ENCODE measurements around the gene CCDC71. TPM values are rescaled to one million over a fixed set of nuclear protein-coding genes. Genes with fewer than 3 reads are reported as not detected.

Gene CCDC71
- total RNA-seq, 2 experiments from 2014 or later, result 19.9 to 20.9 TPM

- no peak overlapping the region for H3K27ac Mint-ChIP-seq
- H3K4me1 Mint-ChIP-seq, result no peaks in the 10 kb centered on the region
- POLR2A ChIA-PET, result interaction anchor here (0.8 kb wide), 1 partner anchor 14 kb away, joined by 3 read pairs; the partner anchor contains the start of gene USP19
- CTCF ChIA-PET, result interaction anchor here (0.6 to 1.3 kb wide), 2 partner anchors 14 to 315 kb away, joined by 3 read pairs; partner anchors contain the start of gene USP19
- H3K4me3 Mint-ChIP-seq, result no peak overlapping the region
- H3K36me3 Mint-ChIP-seq (ENCODE audit: low read depth), result no peaks in the 10 kb centered on the region
- DNase-seq, result no peak
- peaks cover 8% of the 10 kb centered on the region for H3K27me3 Mint-ChIP-seq
- H3K9me3 Mint-ChIP-seq, result no peaks in the 10 kb centered on the region
Measured at GRCh38 chr3:49134471-49135265, 31.5 kb downstream of the CCDC71 start.

GRCh38 chr3:49133226-49133951 is 32.7 kb downstream of the CCDC71 start:
- H3K4me3 Mint-ChIP-seq, result no peak overlapping the region
- no peaks in the 10 kb centered on the region for H3K4me1 Mint-ChIP-seq
- no peaks in the 10 kb centered on the region for H3K36me3 Mint-ChIP-seq (ENCODE audit: low read depth)
- ChIA-PET POLR2A (interaction anchor here (2.5 kb wide), 1 partner anchor 40 kb away, joined by 10 read pairs; the partner anchor contains the start of gene QRICH1), CTCF (interaction anchor here (0.6 to 1.3 kb wide), 2 partner anchors 13 to 279 kb away, joined by 3 read pairs; partner anchors contain the start of gene USP19)
- H3K27ac Mint-ChIP-seq, result no peak overlapping the region
- H3K27me3 Mint-ChIP-seq, result peaks cover 8% of the 10 kb centered on the region
- no peaks in the 10 kb centered on the region for H3K9me3 Mint-ChIP-seq
- DNase-seq, result no peak

GRCh38 chr3:49132437-49133225 is 33.5 kb downstream of the CCDC71 start, which contains the start of gene LAMB2:
Gene LAMB2, minus strand, starts transcription at chr3:49133050. Its CDS starts 183 bp downstream, at chr3:49132867.
- CTCF ChIA-PET, result no interaction called here
- POLR2A ChIA-PET, result interaction anchor here (2.0 to 2.5 kb wide), 2 partner anchors 12 to 39 kb away, joined by 6 to 10 read pairs; partner anchors contain the start of genes QRICH1 and USP19
- Mint-ChIP-seq H3K27me3 (peaks cover 8% of the 10 kb centered on the region), H3K36me3 (ENCODE audit: low read depth) (no peaks in the 10 kb centered on the region), H3K4me3 (no peak within 1 kb of the TSS), H3K27ac (no peak within 1 kb of the TSS), H3K9me3 (no peaks in the 10 kb centered on the region), H3K4me1 (no peaks in the 10 kb centered on the region)
- no peak for DNase-seq

GRCh38 chr3:49132073-49132436 is 34.1 kb downstream of the CCDC71 start:
- no peak overlapping the region for H3K27ac Mint-ChIP-seq
- H3K9me3 Mint-ChIP-seq, result no peaks in the 10 kb centered on the region
- no peak for DNase-seq
- H3K27me3 Mint-ChIP-seq, result peaks cover 5% of the 10 kb centered on the region
- ChIA-PET POLR2A (interaction anchor here (2.0 to 2.5 kb wide), 2 partner anchors 11 to 39 kb away, joined by 6 to 10 read pairs; partner anchors contain the start of genes QRICH1 and USP19), CTCF (no interaction called here)
- no peaks in the 10 kb centered on the region for H3K4me1 Mint-ChIP-seq
- H3K4me3 Mint-ChIP-seq, result no peak overlapping the region
- H3K36me3 Mint-ChIP-seq (ENCODE audit: low read depth), result no peaks in the 10 kb centered on the region

- H3K27ac Mint-ChIP-seq, result no peak overlapping the region
- H3K4me3 Mint-ChIP-seq, result no peak overlapping the region
- peaks cover 5% of the 10 kb centered on the region for H3K27me3 Mint-ChIP-seq
- ChIA-PET CTCF (no interaction called here), POLR2A (interaction anchor here (2.0 to 2.5 kb wide), 2 partner anchors 11 to 38 kb away, joined by 6 to 10 read pairs; partner anchors contain the start of genes QRICH1 and USP19)
- H3K4me1 Mint-ChIP-seq, result no peaks in the 10 kb centered on the region
- no peak for DNase-seq
- H3K36me3 Mint-ChIP-seq (ENCODE audit: low read depth), result no peaks in the 10 kb centered on the region
- H3K9me3 Mint-ChIP-seq, result no peaks in the 10 kb centered on the region
Measured at GRCh38 chr3:49131576-49131975, 34.6 kb downstream of the CCDC71 start.

GRCh38 chr3:49131040-49131439 is 35.1 kb downstream of the CCDC71 start:
- POLR2A ChIA-PET, result interaction anchor here (2.0 kb wide), 1 partner anchor 10 kb away, joined by 6 read pairs; the partner anchor contains the start of gene USP19
- CTCF ChIA-PET, result no interaction called here
- peaks cover 5% of the 10 kb centered on the region for H3K27me3 Mint-ChIP-seq
- H3K4me3 Mint-ChIP-seq, result no peak overlapping the region
- DNase-seq, result no peak
- H3K9me3 Mint-ChIP-seq, result no peaks in the 10 kb centered on the region
- no peak overlapping the region for H3K27ac Mint-ChIP-seq
- no peaks in the 10 kb centered on the region for H3K36me3 Mint-ChIP-seq (ENCODE audit: low read depth)
- no peaks in the 10 kb centered on the region for H3K4me1 Mint-ChIP-seq

- Mint-ChIP-seq H3K4me3 (no peak overlapping the region), H3K36me3 (ENCODE audit: low read depth) (no peaks in the 10 kb centered on the region), H3K9me3 (no peaks in the 10 kb centered on the region), H3K27me3 (no peaks in the 10 kb centered on the region), H3K4me1 (peaks cover 12% of the 10 kb centered on the region), H3K27ac (no peak overlapping the region)
- no peak for DNase-seq
- POLR2A ChIA-PET, result no interaction called here
- CTCF ChIA-PET, result interaction anchor here (1.6 kb wide), 1 partner anchor 31 kb away, joined by 3 read pairs; the partner anchor contains the start of gene QRICH1
Measured at GRCh38 chr3:49124991-49125670, 41.0 kb downstream of the CCDC71 start.

GRCh38 chr3:49124203-49124602 is 41.9 kb downstream of the CCDC71 start:
- Mint-ChIP-seq H3K36me3 (ENCODE audit: low read depth) (peaks cover 5% of the 10 kb centered on the region), H3K9me3 (no peaks in the 10 kb centered on the region), H3K4me1 (peaks cover 19% of the 10 kb centered on the region), H3K4me3 (no peak overlapping the region), H3K27ac (no peak overlapping the region), H3K27me3 (no peaks in the 10 kb centered on the region)
- ChIA-PET CTCF (interaction anchor here (1.6 kb wide), 1 partner anchor 31 kb away, joined by 3 read pairs; the partner anchor contains the start of gene QRICH1), POLR2A (no interaction called here)
- DNase-seq, result no peak

- H3K27me3 Mint-ChIP-seq, result no peaks in the 10 kb centered on the region
- H3K36me3 Mint-ChIP-seq (ENCODE audit: low read depth), result peaks cover 10% of the 10 kb centered on the region
- H3K4me1 Mint-ChIP-seq, result peaks cover 22% of the 10 kb centered on the region
- no peaks in the 10 kb centered on the region for H3K9me3 Mint-ChIP-seq
- DNase-seq, result no peak
- no peak overlapping the region for H3K4me3 Mint-ChIP-seq
- ChIA-PET POLR2A (no interaction called here), CTCF (no interaction called here)
- no peak overlapping the region for H3K27ac Mint-ChIP-seq
Measured at GRCh38 chr3:49123687-49124086, 42.4 kb downstream of the CCDC71 start.

- DNase-seq, result no peak
- Mint-ChIP-seq H3K9me3 (no peaks in the 10 kb centered on the region), H3K27ac (no peak overlapping the region), H3K4me1 (peaks cover 22% of the 10 kb centered on the region), H3K27me3 (no peaks in the 10 kb centered on the region), H3K36me3 (ENCODE audit: low read depth) (peaks cover 11% of the 10 kb centered on the region), H3K4me3 (no peak overlapping the region)
- POLR2A ChIA-PET, result interaction anchor here (4.4 kb wide), 1 partner anchor 29 kb away, joined by 75 read pairs; the partner anchor contains the start of gene QRICH1
- CTCF ChIA-PET, result no interaction called here
Measured at GRCh38 chr3:49122886-49123545, 43.1 kb downstream of the CCDC71 start.

GRCh38 chr3:49122451-49122850 is 43.7 kb downstream of the CCDC71 start:
- POLR2A ChIA-PET, result interaction anchor here (4.4 kb wide), 1 partner anchor 28 kb away, joined by 75 read pairs; the partner anchor contains the start of gene QRICH1

More at GRCh38 chr3:49122451-49122850, 43.7 kb downstream of the CCDC71 start:
- Mint-ChIP-seq H3K27ac (peak overlapping the region; percentile 90), H3K36me3 (ENCODE audit: low read depth) (peaks cover 16% of the 10 kb centered on the region), H3K4me3 (no peak overlapping the region), H3K9me3 (no peaks in the 10 kb centered on the region), H3K27me3 (no peaks in the 10 kb centered on the region), H3K4me1 (peaks cover 24% of the 10 kb centered on the region)
- DNase-seq, result no peak
- CTCF ChIA-PET, result no interaction called here
